SK-N-SH treated with all-trans-retinoic acid at 6 μM for 48 hours (cell line): ENCODE measurements around the gene ZNF683.
"Not testable (repeated sequence)": the region's sequence is repeated elsewhere in the genome, so short reads cannot be mapped to it uniquely, and the experiment has no call there.

Experiments used
- ATAC-seq: fragments of 200-7000 bp; cut with Tn5 transposase; 3 replicates; pipeline ENCODE4 v1.9.1; 2020; ENCODE audit warnings: mild to moderate bottlenecking, moderate library complexity
- ARNTL ChIP-seq: fragments of 450-650 bp; formaldehyde crosslinking; IDR thresholded peaks from 2 replicates; pipeline ENCODE4 v1.5.0; 2020; ENCODE audit warnings: low read depth, mild to moderate bottlenecking, moderate library complexity, borderline replicate concordance
- BACH2 ChIP-seq: fragments of 250-450 bp; sonication (Bioruptor Pico); IDR thresholded peaks from 2 replicates; pipeline ENCODE4 v1.9.0; 2021; ENCODE audit warnings: mild to moderate bottlenecking, borderline replicate concordance
- CSDC2 ChIP-seq: fragments of 250-450 bp; sonication (Bioruptor Pico); IDR thresholded peaks from 2 replicates; pipeline ENCODE4 v1.5.0; 2020; ENCODE audit warnings: mild to moderate bottlenecking, moderate library complexity
- ESRRG ChIP-seq: fragments of 250-450 bp; sonication (Bioruptor Pico); IDR thresholded peaks from 2 replicates; pipeline ENCODE4 v1.6.1; 2021; ENCODE audit warnings: mild to moderate bottlenecking
- ISL1 ChIP-seq: fragments of 250-450 bp; sonication (Bioruptor Pico); IDR thresholded peaks from 2 replicates; pipeline ENCODE4 v2.1.2; 2022; ENCODE audit warnings: mild to moderate bottlenecking, moderate library complexity
- OSR1 ChIP-seq: fragments of 250-450 bp; sonication (Bioruptor Pico); IDR thresholded peaks from 2 replicates; pipeline ENCODE4 v1.8.0; 2022; ENCODE audit warnings: moderate library complexity, mild to moderate bottlenecking, inconsistent platforms
- PPARA ChIP-seq: fragments of 250-450 bp; sonication (Bioruptor Pico); IDR thresholded peaks from 2 replicates; pipeline ENCODE4 v1.5.0; 2020; ENCODE audit warnings: mild to moderate bottlenecking, borderline replicate concordance
- RARB ChIP-seq: fragments of 250-450 bp; sonication (Bioruptor Pico); IDR thresholded peaks from 2 replicates; pipeline ENCODE4 v1.8.0; 2021; ENCODE audit warnings: mild to moderate bottlenecking, moderate library complexity
- SNAI2 ChIP-seq: fragments of 250-450 bp; sonication (Bioruptor Pico); IDR thresholded peaks from 2 replicates; pipeline ENCODE4 v1.5.0; 2020; ENCODE audit warnings: mild to moderate bottlenecking, moderate library complexity
- TCF4 ChIP-seq: fragments of 250-450 bp; sonication (Bioruptor Pico); IDR thresholded peaks from 2 replicates; pipeline ENCODE4 v1.8.0; 2021; ENCODE audit warnings: mild to moderate bottlenecking, moderate library complexity, borderline replicate concordance
- TOX ChIP-seq: fragments of 250-450 bp; sonication (Bioruptor Pico); IDR thresholded peaks from 2 replicates; pipeline ENCODE4 v1.8.0; 2021; ENCODE audit warnings: mild to moderate bottlenecking, moderate library complexity, borderline replicate concordance
- ZC3H10 ChIP-seq: fragments of 250-450 bp; sonication (Bioruptor Pico); IDR thresholded peaks from 2 replicates; pipeline ENCODE4 v1.5.1; 2021; ENCODE audit warnings: mild to moderate bottlenecking, moderate library complexity
- ZFP3 ChIP-seq: fragments of 250-450 bp; sonication (Bioruptor Pico); IDR thresholded peaks from 2 replicates; pipeline ENCODE4 v1.5.0; 2020; ENCODE audit warnings: mild to moderate bottlenecking, moderate library complexity
- ZFP30 ChIP-seq: fragments of 450-650 bp; formaldehyde crosslinking; IDR thresholded peaks from 2 replicates; pipeline ENCODE4 v1.5.0; 2022; ENCODE audit warnings: mild to moderate bottlenecking, moderate library complexity
- ZNF565 ChIP-seq: fragments of 450-650 bp; formaldehyde crosslinking; conservative IDR thresholded peaks from 2 replicates; pipeline ENCODE4 v1.5.0; 2020; ENCODE audit warnings: low read depth, mild to moderate bottlenecking, moderate library complexity
- ZNF70 ChIP-seq: fragments of 450-650 bp; formaldehyde crosslinking; IDR thresholded peaks from 2 replicates; pipeline ENCODE4 v1.5.0; 2020; ENCODE audit warnings: mild to moderate bottlenecking, moderate library complexity
- ZNF8 ChIP-seq: fragments of 450-650 bp; formaldehyde crosslinking; IDR thresholded peaks from 2 replicates; pipeline ENCODE4 v1.5.0; 2020; ENCODE audit warnings: mild to moderate bottlenecking, moderate library complexity
- TF ChIP-seq, protein P1 (sequence below): fragments of 250-450 bp; sonication (Bioruptor Pico); IDR thresholded peaks from 2 replicates; pipeline ENCODE4 v1.8.0; 2021; ENCODE audit warnings: low read depth, mild to moderate bottlenecking, moderate library complexity, borderline replicate concordance
- TF ChIP-seq, protein P2 (sequence below): fragments of 250-450 bp; sonication (Bioruptor Pico); IDR thresholded peaks from 2 replicates; pipeline ENCODE4 v1.5.1; 2020; ENCODE audit warnings: low read depth, mild to moderate bottlenecking, moderate library complexity
- TF ChIP-seq, protein P3 (sequence below): fragments of 250-450 bp; sonication (Bioruptor Pico); IDR thresholded peaks from 2 replicates; pipeline ENCODE4 v1.5.1; 2021; ENCODE audit warnings: mild to moderate bottlenecking, moderate library complexity
- TF ChIP-seq, protein P4 (sequence below): fragments of 250-450 bp; sonication (Bioruptor Pico); IDR thresholded peaks from 2 replicates; pipeline ENCODE4 v1.8.0; 2020; ENCODE audit warnings: mild to moderate bottlenecking, moderate library complexity, borderline replicate concordance

ZNF683 gene

DNA sequence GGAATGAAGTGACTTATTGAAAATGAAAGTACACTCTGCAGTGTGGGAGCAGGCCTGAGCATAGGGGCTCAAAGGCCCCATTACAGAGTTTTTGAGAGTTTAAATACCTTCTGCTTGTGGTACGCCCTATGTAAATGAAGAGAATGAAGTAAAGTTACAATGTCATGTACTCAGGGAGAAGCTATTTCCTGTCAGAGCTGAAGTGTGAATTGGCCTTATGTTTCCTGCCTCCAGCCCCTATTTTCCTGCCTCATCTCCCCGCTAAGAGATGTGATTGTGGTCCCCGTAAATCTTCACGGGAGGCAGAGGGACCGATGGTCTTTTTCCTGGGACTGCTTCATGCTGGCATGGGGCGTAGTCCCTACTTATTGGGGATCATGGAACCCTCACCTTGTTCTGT is 2.5 kb upstream of the ZNF683 start:
- no peak for TF ChIP-seq TCF4
- no peak for TF ChIP-seq ESRRG (CRISPR knock-in tag)

DNA sequence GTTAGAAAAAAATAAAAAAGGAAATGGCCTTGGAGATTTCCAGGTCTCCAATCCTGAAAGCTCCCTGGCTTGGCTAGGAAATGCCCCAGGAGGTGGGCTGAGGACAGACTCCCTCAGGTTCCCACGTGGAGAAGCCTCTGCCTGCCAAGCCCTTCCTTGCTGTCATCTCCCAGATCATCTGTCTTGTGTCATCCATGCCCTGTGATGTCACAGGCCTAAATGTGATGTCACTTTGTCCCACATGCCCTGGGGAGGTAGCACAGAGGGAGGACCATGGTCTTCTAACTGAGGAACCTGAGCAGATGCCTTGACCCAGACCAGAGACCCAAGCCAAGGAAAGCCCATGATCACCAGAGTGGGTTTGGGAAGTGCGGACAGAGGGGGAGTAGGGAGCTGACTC is 1.8 kb upstream of the ZNF683 start:
- ATAC-seq: not testable (repeated sequence)

More for the DNA sequence above, 2.5 kb upstream of the ZNF683 start:
- no peak for ATAC-seq

DNA sequence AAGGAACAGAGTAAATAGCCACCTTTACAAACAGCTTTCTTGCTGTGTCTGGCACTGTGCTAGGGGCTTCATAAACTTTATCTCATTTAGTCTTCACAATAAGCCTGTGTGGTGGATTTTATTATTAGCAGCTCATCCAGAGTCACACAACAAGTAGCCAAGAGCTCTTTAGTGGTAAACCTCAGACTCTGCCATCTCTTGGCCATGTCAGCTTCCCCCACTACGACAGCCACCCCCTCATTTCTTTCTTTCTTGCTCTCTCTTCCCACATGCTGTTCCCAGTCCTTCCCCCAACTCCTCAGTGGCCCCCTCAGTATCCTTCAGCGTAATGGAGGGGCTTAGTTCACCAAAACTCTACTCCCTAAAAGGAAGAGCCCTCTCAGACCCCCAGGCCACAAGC is 1.2 kb upstream of the ZNF683 start:
- no peak for TF ChIP-seq ESRRG (CRISPR knock-in tag)
- TF ChIP-seq ZNF8 (CRISPR knock-in tag): no peak
- TF ChIP-seq, protein P1, sequence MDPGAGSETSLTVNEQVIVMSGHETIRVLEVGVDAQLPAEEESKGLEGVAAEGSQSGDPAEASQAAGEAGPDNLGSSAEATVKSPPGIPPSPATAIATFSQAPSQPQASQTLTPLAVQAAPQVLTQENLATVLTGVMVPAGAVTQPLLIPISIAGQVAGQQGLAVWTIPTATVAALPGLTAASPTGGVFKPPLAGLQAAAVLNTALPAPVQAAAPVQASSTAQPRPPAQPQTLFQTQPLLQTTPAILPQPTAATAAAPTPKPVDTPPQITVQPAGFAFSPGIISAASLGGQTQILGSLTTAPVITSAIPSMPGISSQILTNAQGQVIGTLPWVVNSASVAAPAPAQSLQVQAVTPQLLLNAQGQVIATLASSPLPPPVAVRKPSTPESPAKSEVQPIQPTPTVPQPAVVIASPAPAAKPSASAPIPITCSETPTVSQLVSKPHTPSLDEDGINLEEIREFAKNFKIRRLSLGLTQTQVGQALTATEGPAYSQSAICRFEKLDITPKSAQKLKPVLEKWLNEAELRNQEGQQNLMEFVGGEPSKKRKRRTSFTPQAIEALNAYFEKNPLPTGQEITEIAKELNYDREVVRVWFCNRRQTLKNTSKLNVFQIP (CRISPR knock-in tag): no peak
- no peak for TF ChIP-seq ARNTL (CRISPR knock-in tag)
- TF ChIP-seq BACH2 (CRISPR knock-in tag): no peak
- TF ChIP-seq ZFP30 (CRISPR knock-in tag): no peak
- no peak for TF ChIP-seq TOX (CRISPR knock-in tag)
- TF ChIP-seq TCF4: no peak
- no peak for TF ChIP-seq ZNF70
- no peak for TF ChIP-seq ISL1 (CRISPR knock-in tag)
- TF ChIP-seq RARB (CRISPR knock-in tag): no peak
- TF ChIP-seq ZNF565 (CRISPR knock-in tag): no peak
- no peak for TF ChIP-seq ZC3H10 (CRISPR knock-in tag)
- no peak for TF ChIP-seq OSR1
- TF ChIP-seq, protein P2, sequence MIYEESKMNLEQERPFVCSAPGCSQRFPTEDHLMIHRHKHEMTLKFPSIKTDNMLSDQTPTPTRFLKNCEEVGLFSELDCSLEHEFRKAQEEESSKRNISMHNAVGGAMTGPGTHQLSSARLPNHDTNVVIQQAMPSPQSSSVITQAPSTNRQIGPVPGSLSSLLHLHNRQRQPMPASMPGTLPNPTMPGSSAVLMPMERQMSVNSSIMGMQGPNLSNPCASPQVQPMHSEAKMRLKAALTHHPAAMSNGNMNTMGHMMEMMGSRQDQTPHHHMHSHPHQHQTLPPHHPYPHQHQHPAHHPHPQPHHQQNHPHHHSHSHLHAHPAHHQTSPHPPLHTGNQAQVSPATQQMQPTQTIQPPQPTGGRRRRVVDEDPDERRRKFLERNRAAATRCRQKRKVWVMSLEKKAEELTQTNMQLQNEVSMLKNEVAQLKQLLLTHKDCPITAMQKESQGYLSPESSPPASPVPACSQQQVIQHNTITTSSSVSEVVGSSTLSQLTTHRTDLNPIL (CRISPR knock-in tag): no peak
- ATAC-seq: no peak

DNA sequence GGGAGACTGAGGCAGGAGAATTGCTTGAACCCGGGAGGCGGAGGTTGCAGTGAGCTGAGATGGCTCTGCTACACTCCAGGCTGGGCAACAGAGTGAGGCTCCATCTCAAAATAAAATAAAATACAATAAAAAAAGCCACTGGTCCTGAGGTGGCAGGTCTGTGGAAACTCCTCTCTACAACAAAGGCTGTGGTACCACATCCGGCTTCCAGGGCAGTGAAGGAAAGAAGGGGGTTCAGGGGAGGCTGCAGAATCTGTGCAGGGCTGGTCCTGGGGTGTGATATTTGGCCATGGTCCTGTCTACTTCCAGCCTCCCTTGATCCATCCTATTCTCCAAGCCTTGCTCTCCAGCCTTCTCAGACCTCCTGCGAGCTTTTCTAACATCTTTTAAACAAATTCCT is 731 bp upstream of the ZNF683 start:
- no peak for ATAC-seq

DNA sequence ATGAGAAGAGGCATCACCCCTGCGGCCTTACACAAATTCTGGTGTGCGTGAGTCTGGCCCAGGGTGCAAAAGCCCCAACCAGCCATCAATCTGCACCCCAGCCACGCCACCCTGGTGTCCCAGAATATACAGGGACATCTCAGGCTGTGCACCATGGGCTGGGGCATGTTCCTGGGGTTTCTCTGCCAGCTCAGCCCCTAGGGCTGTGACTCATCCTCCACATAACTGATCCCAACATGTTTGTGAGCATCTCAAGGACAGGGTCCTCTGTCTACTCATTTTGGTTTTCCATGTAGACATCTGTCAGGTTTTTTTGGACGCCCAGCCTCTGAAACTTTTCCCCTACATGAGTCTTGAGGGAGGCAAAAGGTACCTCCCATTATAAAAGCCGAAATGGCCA is 511 bp downstream of the ZNF683 start:
- no peak for ATAC-seq
- TF ChIP-seq SNAI2: no peak
- no peak for TF ChIP-seq ZNF565 (CRISPR knock-in tag)
- TF ChIP-seq, protein P3, sequence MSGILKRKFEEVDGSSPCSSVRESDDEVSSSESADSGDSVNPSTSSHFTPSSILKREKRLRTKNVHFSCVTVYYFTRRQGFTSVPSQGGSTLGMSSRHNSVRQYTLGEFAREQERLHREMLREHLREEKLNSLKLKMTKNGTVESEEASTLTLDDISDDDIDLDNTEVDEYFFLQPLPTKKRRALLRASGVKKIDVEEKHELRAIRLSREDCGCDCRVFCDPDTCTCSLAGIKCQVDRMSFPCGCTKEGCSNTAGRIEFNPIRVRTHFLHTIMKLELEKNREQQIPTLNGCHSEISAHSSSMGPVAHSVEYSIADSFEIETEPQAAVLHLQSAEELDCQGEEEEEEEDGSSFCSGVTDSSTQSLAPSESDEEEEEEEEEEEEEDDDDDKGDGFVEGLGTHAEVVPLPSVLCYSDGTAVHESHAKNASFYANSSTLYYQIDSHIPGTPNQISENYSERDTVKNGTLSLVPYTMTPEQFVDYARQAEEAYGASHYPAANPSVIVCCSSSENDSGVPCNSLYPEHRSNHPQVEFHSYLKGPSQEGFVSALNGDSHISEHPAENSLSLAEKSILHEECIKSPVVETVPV: no peak
- TF ChIP-seq ARNTL (CRISPR knock-in tag): no peak
- no peak for TF ChIP-seq ZFP30 (CRISPR knock-in tag)
- TF ChIP-seq, protein P4, sequence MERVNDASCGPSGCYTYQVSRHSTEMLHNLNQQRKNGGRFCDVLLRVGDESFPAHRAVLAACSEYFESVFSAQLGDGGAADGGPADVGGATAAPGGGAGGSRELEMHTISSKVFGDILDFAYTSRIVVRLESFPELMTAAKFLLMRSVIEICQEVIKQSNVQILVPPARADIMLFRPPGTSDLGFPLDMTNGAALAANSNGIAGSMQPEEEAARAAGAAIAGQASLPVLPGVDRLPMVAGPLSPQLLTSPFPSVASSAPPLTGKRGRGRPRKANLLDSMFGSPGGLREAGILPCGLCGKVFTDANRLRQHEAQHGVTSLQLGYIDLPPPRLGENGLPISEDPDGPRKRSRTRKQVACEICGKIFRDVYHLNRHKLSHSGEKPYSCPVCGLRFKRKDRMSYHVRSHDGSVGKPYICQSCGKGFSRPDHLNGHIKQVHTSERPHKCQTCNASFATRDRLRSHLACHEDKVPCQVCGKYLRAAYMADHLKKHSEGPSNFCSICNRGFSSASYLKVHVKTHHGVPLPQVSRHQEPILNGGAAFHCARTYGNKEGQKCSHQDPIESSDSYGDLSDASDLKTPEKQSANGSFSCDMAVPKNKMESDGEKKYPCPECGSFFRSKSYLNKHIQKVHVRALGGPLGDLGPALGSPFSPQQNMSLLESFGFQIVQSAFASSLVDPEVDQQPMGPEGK (CRISPR knock-in tag): no peak
- no peak for TF ChIP-seq RARB (CRISPR knock-in tag)
- TF ChIP-seq PPARA (CRISPR knock-in tag): no peak
- no peak for TF ChIP-seq TOX (CRISPR knock-in tag)
- no peak for TF ChIP-seq ZFP3 (CRISPR knock-in tag)
- TF ChIP-seq, all 23 proteins: peak for 0

More for the DNA sequence above, 731 bp upstream of the ZNF683 start:
- TF ChIP-seq, protein P3: no peak
- TF ChIP-seq CSDC2 (CRISPR knock-in tag) (no peak), RARB (CRISPR knock-in tag) (no peak), OSR1 (no peak), ESRRG (CRISPR knock-in tag) (no peak), ARNTL (CRISPR knock-in tag) (no peak), ZNF565 (CRISPR knock-in tag) (no peak)
